KMS-11 (cell line): ENCODE results near the gene GNAO1.

Experiments
- H2AFZ ChIP-seq: fragments of 200-600 bp; sonication (generic); 2 replicates; pipeline ENCODE4 v1.6.1; 2016; ENCODE audit warnings: antibody characterized with exemption, mixed run types, low read depth
- H3K27ac ChIP-seq: fragments of 200-600 bp; sonication (generic); 2 replicates; pipeline ENCODE4 v1.6.1; 2016; ENCODE audit warnings: mild to moderate bottlenecking, mixed run types
- H3K27me3 ChIP-seq: fragments of 200-600 bp; sonication (generic); 2 replicates; pipeline ENCODE4 v1.6.1; 2017; ENCODE audit warnings: mild to moderate bottlenecking, low read depth, mixed run types, moderate library complexity; ENCODE audit not compliant: insufficient read depth
- H3K36me3 ChIP-seq: fragments of 200-600 bp; sonication (generic); 2 replicates; pipeline ENCODE4 v1.6.1; 2017; ENCODE audit warnings: mild to moderate bottlenecking, mixed run types; ENCODE audit not compliant: insufficient read depth
- H3K4me1 ChIP-seq: fragments of 200-600 bp; sonication (generic); 2 replicates; pipeline ENCODE4 v1.6.1; 2016; ENCODE audit warnings: mild to moderate bottlenecking, low read depth, mixed run types; ENCODE audit not compliant: poor library complexity, severe bottlenecking
- H3K4me2 ChIP-seq: fragments of 200-600 bp; sonication (generic); 2 replicates; pipeline ENCODE4 v1.7.0; 2016; ENCODE audit warnings: mild to moderate bottlenecking, mixed run types
- H3K4me3 ChIP-seq: fragments of 200-600 bp; sonication (generic); IDR thresholded peaks from 2 replicates; pipeline ENCODE4 v1.6.1; 2017; ENCODE audit warnings: low read depth, low read length, mixed read lengths; ENCODE audit not compliant: insufficient read depth
- H3K79me2 ChIP-seq: fragments of 200-600 bp; sonication (generic); 2 replicates; pipeline ENCODE4 v1.6.1; 2016; ENCODE audit warnings: low read depth, mixed run types; ENCODE audit not compliant: insufficient read depth
- H3K9ac ChIP-seq: fragments of 200-600 bp; sonication (generic); 2 replicates; pipeline ENCODE4 v1.6.1; 2016; ENCODE audit warnings: mild to moderate bottlenecking, mixed run types
- H4K20me1 ChIP-seq: fragments of 200-600 bp; sonication (generic); 2 replicates; pipeline ENCODE4 v1.6.1; 2016; ENCODE audit warnings: mild to moderate bottlenecking, mixed run types; ENCODE audit not compliant: insufficient read depth
- TF ChIP-seq, protein P1 (sequence below): fragments of 200-600 bp; sonication (generic); conservative IDR thresholded peaks from 2 replicates; pipeline ENCODE4 v1.6.1; 2017; ENCODE audit warnings: low read depth, mild to moderate bottlenecking, antibody characterized with exemption, low read length, moderate library complexity, mixed read lengths

GNAO1 gene

DNA sequence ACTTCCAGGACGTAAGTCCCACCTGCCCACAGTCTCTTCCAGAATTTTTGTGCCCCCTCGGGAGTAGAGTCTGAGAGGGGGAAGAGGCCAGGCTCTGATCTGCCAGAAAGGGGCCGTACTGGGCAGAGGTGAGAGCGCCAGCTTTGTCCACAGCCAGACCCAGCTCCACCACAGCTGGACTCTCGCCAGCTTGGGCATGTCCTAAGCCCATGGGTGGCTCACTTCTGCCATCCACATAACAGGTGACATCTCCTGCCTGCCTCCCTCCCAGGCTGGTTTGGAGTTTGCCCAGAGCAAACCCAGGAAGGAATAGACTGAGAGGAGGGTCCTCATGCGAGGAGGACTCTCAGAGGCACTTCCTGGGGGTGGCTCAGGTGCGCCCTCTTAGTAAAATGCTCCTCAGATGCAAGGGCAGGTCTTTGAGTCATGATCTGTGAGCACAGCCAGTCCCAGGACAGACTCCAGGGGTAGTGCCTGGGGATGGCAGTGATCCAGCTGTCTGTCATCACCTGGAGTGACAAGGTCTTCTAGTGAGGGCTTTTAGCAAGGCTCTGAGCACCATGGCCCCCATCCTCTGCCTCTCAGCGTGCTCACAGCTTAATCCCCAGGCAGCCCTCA is 144.9 kb downstream of the GNAO1 start:
- Histone ChIP-seq H3K36me3 (no peaks in the 10 kb centered on the region), H3K4me2 (no peak overlapping the region), H4K20me1 (no peaks in the 10 kb centered on the region), H3K79me2 (no peaks in the 10 kb centered on the region), H3K27ac (no peak overlapping the region), H3K4me3 (no peak overlapping the region), H3K27me3 (no peaks in the 10 kb centered on the region), H3K9ac (no peak overlapping the region), H2AFZ (no peak overlapping the region), H3K4me1 (no peaks in the 10 kb centered on the region)
- TF ChIP-seq, protein P1, sequence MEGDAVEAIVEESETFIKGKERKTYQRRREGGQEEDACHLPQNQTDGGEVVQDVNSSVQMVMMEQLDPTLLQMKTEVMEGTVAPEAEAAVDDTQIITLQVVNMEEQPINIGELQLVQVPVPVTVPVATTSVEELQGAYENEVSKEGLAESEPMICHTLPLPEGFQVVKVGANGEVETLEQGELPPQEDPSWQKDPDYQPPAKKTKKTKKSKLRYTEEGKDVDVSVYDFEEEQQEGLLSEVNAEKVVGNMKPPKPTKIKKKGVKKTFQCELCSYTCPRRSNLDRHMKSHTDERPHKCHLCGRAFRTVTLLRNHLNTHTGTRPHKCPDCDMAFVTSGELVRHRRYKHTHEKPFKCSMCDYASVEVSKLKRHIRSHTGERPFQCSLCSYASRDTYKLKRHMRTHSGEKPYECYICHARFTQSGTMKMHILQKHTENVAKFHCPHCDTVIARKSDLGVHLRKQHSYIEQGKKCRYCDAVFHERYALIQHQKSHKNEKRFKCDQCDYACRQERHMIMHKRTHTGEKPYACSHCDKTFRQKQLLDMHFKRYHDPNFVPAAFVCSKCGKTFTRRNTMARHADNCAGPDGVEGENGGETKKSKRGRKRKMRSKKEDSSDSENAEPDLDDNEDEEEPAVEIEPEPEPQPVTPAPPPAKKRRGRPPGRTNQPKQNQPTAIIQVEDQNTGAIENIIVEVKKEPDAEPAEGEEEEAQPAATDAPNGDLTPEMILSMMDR: no peak

GRCh38 chr16:56336711-56337110 is 145.4 kb downstream of the GNAO1 start:
- H3K9ac ChIP-seq: no peak overlapping the region
- H2AFZ ChIP-seq: no peak overlapping the region
- H3K27ac ChIP-seq: no peak overlapping the region
- no peaks in the 10 kb centered on the region for H3K27me3 ChIP-seq
- no peaks in the 10 kb centered on the region for H3K79me2 ChIP-seq
- H3K36me3 ChIP-seq: no peaks in the 10 kb centered on the region
- H3K4me2 ChIP-seq: no peak overlapping the region
- no peaks in the 10 kb centered on the region for H3K4me1 ChIP-seq
- TF ChIP-seq, protein P1: no peak
- no peaks in the 10 kb centered on the region for H4K20me1 ChIP-seq
- H3K4me3 ChIP-seq: no peak overlapping the region

- no peak overlapping the region for H2AFZ ChIP-seq
- H3K36me3 ChIP-seq: no peaks in the 10 kb centered on the region
- H3K4me2 ChIP-seq: no peak overlapping the region
- H3K79me2 ChIP-seq: no peaks in the 10 kb centered on the region
- no peak overlapping the region for H3K27ac ChIP-seq
- no peaks in the 10 kb centered on the region for H3K27me3 ChIP-seq
- no peaks in the 10 kb centered on the region for H4K20me1 ChIP-seq
- no peak overlapping the region for H3K4me3 ChIP-seq
- no peak overlapping the region for H3K9ac ChIP-seq
- TF ChIP-seq, protein P1: no peak
- H3K4me1 ChIP-seq: no peaks in the 10 kb centered on the region
These were observed 146.0 kb downstream of the GNAO1 start for GRCh38 chr16:56337131-56337857.

GRCh38 chr16:56337858-56338325 is 146.6 kb downstream of the GNAO1 start:
- no peak overlapping the region for H3K4me3 ChIP-seq
- TF ChIP-seq, protein P1: no peak
- no peaks in the 10 kb centered on the region for H3K27me3 ChIP-seq
- no peak overlapping the region for H3K4me2 ChIP-seq
- no peak overlapping the region for H3K9ac ChIP-seq
- no peaks in the 10 kb centered on the region for H3K36me3 ChIP-seq
- no peaks in the 10 kb centered on the region for H3K79me2 ChIP-seq
- no peak overlapping the region for H3K27ac ChIP-seq
- H3K4me1 ChIP-seq: no peaks in the 10 kb centered on the region
- no peak overlapping the region for H2AFZ ChIP-seq
- H4K20me1 ChIP-seq: no peaks in the 10 kb centered on the region
